GM12878 (cell line): ENCODE data around the gene SLCO3A1. TPM values are rescaled to one million over a fixed set of nuclear protein-coding genes. Genes with fewer than 3 reads are reported as not detected.
A peak's percentile ranks its signal among the peaks of the same experiment; 100 is the strongest.

Experiments used
- ATAC-seq: fragments of 200-7000 bp; cut with Tn5 transposase; 3 replicates; pipeline ENCODE4 v1.9.1; 2020; ENCODE audit warnings: mild to moderate bottlenecking, moderate library complexity
- BruUV-seq: library from RNA; stranded (reverse); fragments of 400-500 nt; replicated peaks from 2 replicates; lab custom pipeline; 2021; lab: Mats Ljungman, UMichigan
- CTCF ChIA-PET: fragments of 300-600 bp; sonication (Branson Sonifier 250); formaldehyde crosslinking; extraction: SDS; loops from one replicate; lab custom pipeline; 2021; ENCODE audit warnings: inconsistent platforms; lab: Yijun Ruan, JAX
- POLR2A ChIA-PET: fragments of 350-600 bp; formaldehyde crosslinking; extraction: SDS; loops from one replicate; lab custom pipeline; 2021; ENCODE audit warnings: inconsistent platforms; lab: Charles Lee
- RAD21 ChIA-PET: fragments of 300-600 bp; sonication (Branson Sonifier 250); formaldehyde crosslinking; loops from one replicate; lab custom pipeline; 2023; ENCODE audit warnings: antibody characterized with exemption; ENCODE audit not compliant: unreplicated experiment; lab: Charles Lee
- SMC1A ChIA-PET: fragments of 300-600 bp; sonication (Branson Sonifier 250); formaldehyde crosslinking; loops from one replicate; lab custom pipeline; 2023; ENCODE audit not compliant: unreplicated experiment, uncharacterized antibody; lab: Charles Lee
- DNase-seq: peaks from one replicate; pipeline ENCODE4 v3.0.0-alpha.2; 2011; ENCODE audit warnings: low read depth, low spot score
- FAIRE-seq: peaks from 3 replicates; lab custom pipeline; 2011; peaks lifted over from hg19 to GRCh38; lab: Jason Lieb, UNC
- H2AFZ ChIP-seq: 2 replicates; pipeline ENCODE4 v1.6.0; 2011; ENCODE audit warnings: low read depth, low read length, control low read depth; ENCODE audit not compliant: control insufficient read depth
- H3K27ac ChIP-seq: 2 replicates; pipeline ENCODE4 v1.5.1; 2011; ENCODE audit warnings: control low read depth; ENCODE audit not compliant: control insufficient read depth, insufficient read depth
- H3K27me3 ChIP-seq, 2 experiments: replicated peaks in 1 of 2; 2 replicates each; pipeline versions ENCODE4 v1.6.0 to v1.6.1; 2011; ENCODE audit warnings: low read length in 1 of 2; ENCODE audit not compliant: control insufficient read depth in 2 of 2, insufficient read depth in 2 of 2
- H3K36me3 ChIP-seq, 2 experiments: 2 replicates each; pipeline ENCODE4 v1.5.1; 2011; ENCODE audit warnings: low read length in 1 of 2; ENCODE audit not compliant: control insufficient read depth in 2 of 2, insufficient read depth in 2 of 2
- H3K4me1 ChIP-seq: 2 replicates; pipeline ENCODE4 v1.6.1; 2011; ENCODE audit warnings: mild to moderate bottlenecking, low read length, moderate library complexity, mixed read lengths; ENCODE audit not compliant: control insufficient read depth, insufficient read depth
- H3K4me2 ChIP-seq: 2 replicates; pipeline ENCODE4 v1.6.0; 2011; ENCODE audit warnings: control low read depth; ENCODE audit not compliant: control insufficient read depth, insufficient read depth
- H3K4me3 ChIP-seq: fragments of 200-600 bp; sonication (generic); 2 replicates; pipeline ENCODE4 v1.5.1; 2016
- H3K79me2 ChIP-seq: 2 replicates; pipeline ENCODE4 v1.6.0; 2011; ENCODE audit warnings: low read length; ENCODE audit not compliant: control insufficient read depth, insufficient read depth
- H3K9ac ChIP-seq: 2 replicates; pipeline ENCODE4 v1.8.0; 2011; ENCODE audit warnings: low read length, control low read depth, mixed read lengths; ENCODE audit not compliant: control insufficient read depth, insufficient read depth
- H3K9me3 ChIP-seq: replicated peaks from 3 replicates; pipeline ENCODE4 v1.5.1; 2011; ENCODE audit warnings: mild to moderate bottlenecking, low read length; ENCODE audit not compliant: control insufficient read depth, insufficient read depth
- H4K20me1 ChIP-seq: 2 replicates; pipeline ENCODE4 v1.6.0; 2011; ENCODE audit not compliant: control insufficient read depth, insufficient read depth
- GABPA ChIP-seq: IDR thresholded peaks from 2 replicates; pipeline ENCODE4 v1.6.1; 2014; ENCODE audit warnings: antibody characterized with exemption, low read depth, mild to moderate bottlenecking, inconsistent platforms
- KLF5 ChIP-seq: fragments of 450-650 bp; IDR thresholded peaks from 2 replicates; pipeline ENCODE4 v1.6.1; 2014; ENCODE audit warnings: mild to moderate bottlenecking; ENCODE audit not compliant: partially characterized antibody
- LARP7 ChIP-seq: fragments of 450-650 bp; IDR thresholded peaks from 2 replicates; pipeline ENCODE4 v1.6.1; 2017; ENCODE audit warnings: mild to moderate bottlenecking
- NR2C2 ChIP-seq: IDR thresholded peaks from 2 replicates; pipeline ENCODE4 v1.6.1; 2011; ENCODE audit warnings: borderline replicate concordance, low read depth; ENCODE audit not compliant: control insufficient read depth, insufficient read length
- NR2F1 ChIP-seq: fragments of 450-650 bp; conservative IDR thresholded peaks from 2 replicates; pipeline ENCODE4 v1.6.1; 2017; ENCODE audit warnings: mild to moderate bottlenecking
- RB1 ChIP-seq: fragments of 450-650 bp; formaldehyde crosslinking; IDR thresholded peaks from 2 replicates; pipeline ENCODE4 v1.6.1; 2017; ENCODE audit warnings: mild to moderate bottlenecking, borderline replicate concordance
- SP1 ChIP-seq: IDR thresholded peaks from one replicate; pipeline ENCODE4 v1.6.1; 2011; ENCODE audit warnings: low read depth, low read length
- SUZ12 ChIP-seq: fragments of 200-600 bp; sonication (generic); IDR thresholded peaks from one replicate; pipeline ENCODE4 v1.6.1; 2018; ENCODE audit warnings: antibody characterized with exemption, mild to moderate bottlenecking; ENCODE audit not compliant: unreplicated experiment
- ZNF217 ChIP-seq: fragments of 450-650 bp; IDR thresholded peaks from 2 replicates; pipeline ENCODE4 v1.6.1; 2017; ENCODE audit warnings: antibody characterized with exemption, mild to moderate bottlenecking
- WGBS: methylation state at CpG from one replicate; pipeline ENCODE4 v1.1.6; 2016; ENCODE audit warnings: low lambda C conversion rate; ENCODE audit not compliant: insufficient replicate concordance, insufficient coverage; ENCODE audit errors: missing lambda C conversion rate; 5-methylcytosine and 5-hydroxymethylcytosine counted together
- in situ Hi-C: fragments of 300-500 bp; cut with MboI; formaldehyde crosslinking; loops from 9 replicates; pipeline ENCODE4 v1.14.3; 2018; ENCODE audit warnings: mixed read lengths
- intact Hi-C: fragments of 100-400 bp; cut with micrococcal nuclease; formaldehyde crosslinking; loops from one replicate; pipeline ENCODE4 v1.14.2; 2022; ENCODE audit not compliant: unreplicated experiment
- polyA plus RNA-seq, 11 experiments: library from polyadenylated mRNA; depleted of rRNA in 4 of 11; unstranded in 6 of 11; stranded (reverse) in 5 of 11; fragments of >200 nt; fragmentation: Nextera tagmentation in 4 of 11; fragmentation: Illumina TruSeq in 1 of 11; extraction: Ambion mirVana in 4 of 11; extraction: Trizol in 1 of 11; gene quantifications; 1 replicate in 1 of 11; 2 replicates in 10 of 11; pipeline versions ENCODE4 v1.2.1 to v1.2.3, GENCODE V29; 2011 to 2016; ENCODE audit warnings: inconsistent platforms in 2 of 11, missing spikeins in 2 of 11, low read depth in 1 of 11
- total RNA-seq, 4 experiments: library from RNA; depleted of rRNA in 3 of 4; stranded (reverse); fragments of >200 nt in 3 of 4; fragmentation: Illumina TruSeq in 1 of 4; extraction: Trizol in 1 of 4; gene quantifications; 2 replicates each; pipeline versions ENCODE4 v1.2.1 to v1.2.3, GENCODE V29; 2013 to 2021
- TF ChIP-seq, protein P1 (sequence below): fragments of 450-650 bp; IDR thresholded peaks from 2 replicates; pipeline ENCODE4 v1.6.1; 2017; ENCODE audit warnings: mild to moderate bottlenecking

SLCO3A1 gene
- total and polyA plus RNA-seq, 10 of the 15 experiments (the other 5 are each of a cell fraction or from before 2014, with no cell fraction given), result 0.05 to 5.9 (median 0.31) TPM

DNA sequence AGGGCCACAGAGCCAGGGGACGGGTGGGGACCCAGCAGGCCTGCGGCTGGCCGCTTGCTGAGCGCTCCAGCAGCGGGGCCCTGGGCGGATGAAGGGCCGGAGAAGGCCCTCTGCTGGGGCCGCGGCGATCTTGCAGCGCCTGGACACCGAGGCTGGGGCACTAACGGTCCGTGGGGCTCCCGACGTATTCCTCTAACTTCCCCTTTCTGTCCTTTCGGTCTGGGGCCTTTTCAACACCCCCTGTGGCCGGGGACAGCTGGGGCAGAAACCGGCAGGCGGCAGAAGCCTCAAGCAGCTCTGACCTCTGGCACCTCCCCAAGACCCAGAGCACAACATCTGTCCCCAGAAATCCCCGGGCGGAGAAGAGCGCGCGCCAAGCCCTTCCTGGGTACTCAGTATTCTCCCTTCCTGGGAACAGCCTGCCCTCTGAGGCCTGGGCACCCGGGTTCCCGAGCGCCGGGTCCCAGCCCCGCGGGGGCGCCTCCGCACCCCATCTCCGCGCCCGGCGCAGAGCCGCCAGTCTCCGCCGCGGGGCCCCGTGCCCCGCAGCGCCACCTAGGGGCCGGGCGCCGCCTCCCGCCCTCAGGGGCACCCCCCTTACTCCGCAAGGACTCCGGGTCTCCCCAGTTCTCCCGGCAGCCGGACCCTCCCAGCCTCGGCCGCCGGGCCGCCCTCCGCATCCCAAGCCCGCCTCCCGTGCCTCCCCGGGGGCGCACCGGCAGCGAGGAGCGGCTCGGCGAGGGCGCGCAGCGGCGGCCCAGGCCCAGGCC, 582 bp upstream of the SLCO3A1 start (continued):
- TF ChIP-seq, protein P1, sequence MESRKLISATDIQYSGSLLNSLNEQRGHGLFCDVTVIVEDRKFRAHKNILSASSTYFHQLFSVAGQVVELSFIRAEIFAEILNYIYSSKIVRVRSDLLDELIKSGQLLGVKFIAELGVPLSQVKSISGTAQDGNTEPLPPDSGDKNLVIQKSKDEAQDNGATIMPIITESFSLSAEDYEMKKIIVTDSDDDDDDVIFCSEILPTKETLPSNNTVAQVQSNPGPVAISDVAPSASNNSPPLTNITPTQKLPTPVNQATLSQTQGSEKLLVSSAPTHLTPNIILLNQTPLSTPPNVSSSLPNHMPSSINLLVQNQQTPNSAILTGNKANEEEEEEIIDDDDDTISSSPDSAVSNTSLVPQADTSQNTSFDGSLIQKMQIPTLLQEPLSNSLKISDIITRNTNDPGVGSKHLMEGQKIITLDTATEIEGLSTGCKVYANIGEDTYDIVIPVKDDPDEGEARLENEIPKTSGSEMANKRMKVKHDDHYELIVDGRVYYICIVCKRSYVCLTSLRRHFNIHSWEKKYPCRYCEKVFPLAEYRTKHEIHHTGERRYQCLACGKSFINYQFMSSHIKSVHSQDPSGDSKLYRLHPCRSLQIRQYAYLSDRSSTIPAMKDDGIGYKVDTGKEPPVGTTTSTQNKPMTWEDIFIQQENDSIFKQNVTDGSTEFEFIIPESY, result no peak
- no peak for TF ChIP-seq SP1
- peak; percentile 91 for TF ChIP-seq NR2F1
- no peak for TF ChIP-seq KLF5
- no peak for TF ChIP-seq NR2C2
- 0 out of 2 replicates have a peak, but pooled peaks have one; percentile 30 for TF ChIP-seq RB1
- TF ChIP-seq ZNF217, result peak; percentile 63; the same call in 1 of the 2 replicates

DNA sequence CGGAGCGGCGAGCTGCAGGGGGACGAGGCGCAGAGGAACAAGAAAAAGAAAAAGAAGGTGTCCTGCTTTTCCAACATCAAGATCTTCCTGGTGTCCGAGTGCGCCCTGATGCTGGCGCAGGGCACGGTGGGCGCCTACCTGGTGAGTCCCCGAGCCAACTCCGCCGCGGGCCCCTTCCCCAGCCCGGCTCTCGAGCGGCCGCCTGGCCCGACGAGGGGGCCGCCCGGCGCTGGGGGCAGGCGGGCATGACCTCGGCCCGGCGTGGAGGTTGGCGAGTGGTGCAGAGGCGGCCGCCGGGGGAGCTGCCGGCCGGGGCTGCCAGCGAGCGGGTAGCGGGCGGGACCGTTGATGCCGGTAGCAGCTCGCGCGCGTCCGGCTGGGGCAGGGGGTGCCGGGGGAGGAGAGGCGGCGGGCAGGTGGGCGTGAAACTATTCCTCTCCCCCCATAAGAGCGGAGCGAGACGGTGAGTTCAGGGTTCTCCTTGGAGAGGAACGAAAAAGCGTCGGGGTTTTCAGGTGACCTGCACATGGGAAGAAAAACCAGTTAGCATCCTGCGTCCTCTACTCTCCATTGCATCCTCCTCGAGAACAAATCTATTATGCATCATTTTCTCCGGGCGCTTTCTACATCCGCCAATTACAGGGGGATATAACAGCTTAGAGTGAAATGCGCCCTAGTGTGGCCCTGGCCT, 585 bp downstream of the SLCO3A1 start:
- Histone ChIP-seq H3K9ac (no peak overlapping the region), H4K20me1 (no peaks in the 10 kb centered on the region), H3K4me3 (no peak overlapping the region), H2AFZ (no peak overlapping the region), H3K27me3 (peaks cover 0 to 13% of the 10 kb centered on the region in 2 experiments; a peak in 2 of 4 replicates), H3K4me1 (peaks cover 10% of the 10 kb centered on the region), H3K36me3 (no peaks in the 10 kb centered on the region), H3K79me2 (no peaks in the 10 kb centered on the region), H3K27ac (no peak overlapping the region), H3K4me2 (no peak overlapping the region), H3K9me3 (no peaks in the 10 kb centered on the region; the same call in 2 of the 3 replicates)
- 6% methylated on average over 24 of the region's 60 CpGs for WGBS
- no TSS peak for BruUV-seq
- POLR2A ChIA-PET, result no interaction called here
- TF ChIP-seq SUZ12 (peak; percentile 82), NR2F1 (peak; percentile 80), GABPA (no peak), RB1 (no peak), LARP7 (0 out of 2 replicates have a peak, but pooled peaks have one; percentile 45)
- intact Hi-C loops (loop anchor here (1.0 to 2.0 kb wide), 2 partner anchors 215 to 223 kb away; no protein-coding TSS in a partner anchor), in situ Hi-C loops (no loop called here)
- CTCF ChIA-PET, result interaction anchor here (0.6 kb wide), 1 partner anchor 43 kb away, joined by 3 read pairs; no protein-coding TSS in a partner anchor
- peak; percentile 37 for ATAC-seq
- no peak for DNase-seq
- RAD21 ChIA-PET, result interaction anchor here (0.7 to 2.4 kb wide), 2 partner anchors 214 to 225 kb away, joined by 3 to 6 read pairs; no protein-coding TSS in a partner anchor
- FAIRE-seq, result no peak
- SMC1A ChIA-PET, result interaction anchor here (0.7 to 1.1 kb wide), 3 partner anchors 80 to 216 kb away, joined by 3 to 4 read pairs (median 3); no protein-coding TSS in a partner anchor
